ENCODE measurements around the gene EIF2B4. TPM values are rescaled to one million over a fixed set of nuclear protein-coding genes. Genes with fewer than 3 reads are reported as not detected.

Gene EIF2B4
- polyA plus RNA-seq, 3 donors: 29.5 to 42.3 (median 39.3) TPM

DNA sequence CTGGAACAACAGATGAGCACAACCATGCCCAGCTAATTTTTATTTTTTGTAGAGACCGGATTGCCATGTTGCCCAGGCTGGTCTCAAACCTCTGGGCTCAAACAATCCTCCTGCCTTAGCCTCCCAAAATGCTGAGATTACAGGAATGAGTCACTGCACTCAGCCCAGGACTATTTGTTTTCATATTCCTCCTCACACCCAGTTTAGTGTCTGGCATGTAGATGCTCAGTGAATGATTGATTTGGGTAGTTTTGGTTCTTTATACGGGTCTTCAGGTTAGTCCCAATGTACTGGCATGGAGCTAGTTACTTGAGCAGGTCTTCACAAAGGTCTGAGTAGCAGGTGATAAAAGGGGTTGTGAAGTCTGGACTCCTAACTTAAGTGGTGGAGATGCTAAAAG is 6.2 kb downstream of the EIF2B4 start:
- Histone ChIP-seq H3K79me2 (ENCODE audit: insufficient read depth, low read length) (peaks cover 8% of the 10 kb centered on the region), H3K4me1 (ENCODE audit: control insufficient read depth in 1 of 2, insufficient read depth in 2 of 2, low read length in 2 of 2) (peaks cover 2 to 4% of the 10 kb centered on the region in 2 donors), H3K9me3 (replicated peaks in 1 of 2; ENCODE audit: control insufficient read depth in 1 of 2, insufficient read depth in 1 of 2, low read length in 2 of 2) (no peaks in the 10 kb centered on the region), H3K27ac (ENCODE audit: low read depth in 1 of 2, low read length in 2 of 2) (no peak overlapping the region), H3K4me3 (replicated peaks in 1 of 3; ENCODE audit: low read depth in 2 of 3, low read length in 3 of 3) (no peak overlapping the region), H4K20me1 (ENCODE audit: insufficient read depth, low read length) (no peaks in the 10 kb centered on the region), H3K4me2 (replicated peaks; ENCODE audit: extremely low read depth, low read length, poor library complexity, severe bottlenecking) (no peak overlapping the region), H3K27me3 (ENCODE audit: control insufficient read depth in 2 of 2, insufficient read depth in 2 of 2, low read length in 2 of 2) (no peaks in the 10 kb centered on the region), H3K36me3 (replicated peaks in 1 of 2; ENCODE audit: control insufficient read depth in 1 of 2, insufficient read depth in 2 of 2, low read length in 2 of 2) (peaks cover 46 to 58% of the 10 kb centered on the region in 2 donors), H3K9ac (ENCODE audit: insufficient read depth, low read length, poor library complexity, severe bottlenecking) (no peak overlapping the region), H2AFZ (ENCODE audit: insufficient read depth, low read depth, low read length, poor library complexity, severe bottlenecking) (no peak overlapping the region)
- TF ChIP-seq, protein P1, sequence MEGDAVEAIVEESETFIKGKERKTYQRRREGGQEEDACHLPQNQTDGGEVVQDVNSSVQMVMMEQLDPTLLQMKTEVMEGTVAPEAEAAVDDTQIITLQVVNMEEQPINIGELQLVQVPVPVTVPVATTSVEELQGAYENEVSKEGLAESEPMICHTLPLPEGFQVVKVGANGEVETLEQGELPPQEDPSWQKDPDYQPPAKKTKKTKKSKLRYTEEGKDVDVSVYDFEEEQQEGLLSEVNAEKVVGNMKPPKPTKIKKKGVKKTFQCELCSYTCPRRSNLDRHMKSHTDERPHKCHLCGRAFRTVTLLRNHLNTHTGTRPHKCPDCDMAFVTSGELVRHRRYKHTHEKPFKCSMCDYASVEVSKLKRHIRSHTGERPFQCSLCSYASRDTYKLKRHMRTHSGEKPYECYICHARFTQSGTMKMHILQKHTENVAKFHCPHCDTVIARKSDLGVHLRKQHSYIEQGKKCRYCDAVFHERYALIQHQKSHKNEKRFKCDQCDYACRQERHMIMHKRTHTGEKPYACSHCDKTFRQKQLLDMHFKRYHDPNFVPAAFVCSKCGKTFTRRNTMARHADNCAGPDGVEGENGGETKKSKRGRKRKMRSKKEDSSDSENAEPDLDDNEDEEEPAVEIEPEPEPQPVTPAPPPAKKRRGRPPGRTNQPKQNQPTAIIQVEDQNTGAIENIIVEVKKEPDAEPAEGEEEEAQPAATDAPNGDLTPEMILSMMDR (IDR thresholded peaks at IDR 0.05): no peak
- Mint-ChIP-seq H3K4me3 (no peak overlapping the region), H3K9me3 (no peaks in the 10 kb centered on the region), H3K4me1 (peaks cover 5% of the 10 kb centered on the region), H3K27ac (peak overlapping the region in 1 of 7 donors; percentile 46), H3K27me3 (ENCODE audit: low read depth in 3 of 3) (peaks cover 0 to 2% (median 0%) of the 10 kb centered on the region in 3 donors), H3K36me3 (peaks cover 45 to 57% of the 10 kb centered on the region in 2 donors)
- intact Hi-C loops (cut with micrococcal nuclease): no loop called here
- WGBS (ENCODE audit: insufficient coverage): 100% methylated on average over 2 of the region's 2 CpGs
- DNase-seq: no peak

DNA sequence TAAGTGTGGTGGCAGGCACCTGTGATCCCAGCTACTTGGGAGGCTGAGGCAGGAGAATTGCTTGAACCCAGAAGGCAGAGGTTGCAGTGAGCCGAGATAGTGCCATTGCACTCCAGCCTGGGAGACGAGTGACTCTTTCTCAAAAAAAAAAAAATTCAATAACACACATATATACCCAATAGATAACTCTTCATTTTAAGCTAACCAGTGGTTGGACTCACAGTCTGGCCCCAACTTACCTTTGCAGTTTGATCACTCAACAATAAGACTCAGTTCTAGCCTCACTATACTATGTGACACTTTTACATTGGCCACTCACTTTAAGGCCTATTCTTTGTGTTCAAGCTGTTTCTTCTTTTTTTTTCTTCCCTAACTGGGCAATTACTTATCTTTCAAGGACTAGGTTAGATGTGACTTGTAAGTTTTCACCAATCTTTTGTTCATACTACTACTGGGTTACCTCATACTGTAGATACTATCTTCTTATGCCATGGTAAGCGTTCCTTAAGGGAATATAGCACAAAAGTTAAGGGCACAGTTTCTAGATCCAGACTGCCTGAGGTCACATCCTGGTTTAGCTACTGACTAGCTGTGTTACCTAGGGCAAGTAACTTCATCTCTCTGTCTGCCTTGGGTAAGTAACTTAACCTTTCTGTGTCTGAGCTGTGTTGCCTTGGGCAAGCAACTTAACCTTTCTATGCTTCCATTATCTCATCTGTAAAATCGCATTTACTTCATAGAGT is 7.3 kb downstream of the EIF2B4 start:
- WGBS (ENCODE audit: insufficient coverage): 95% methylated on average over 3 of the region's 4 CpGs

More for the DNA sequence above, 7.3 kb downstream of the EIF2B4 start:
- H3K4me3 Mint-ChIP-seq: no peak overlapping the region
- Histone ChIP-seq H4K20me1 (ENCODE audit: insufficient read depth, low read length) (no peaks in the 10 kb centered on the region), H3K27me3 (ENCODE audit: control insufficient read depth in 2 of 2, insufficient read depth in 2 of 2, low read length in 2 of 2) (no peaks in the 10 kb centered on the region), H3K4me2 (replicated peaks; ENCODE audit: extremely low read depth, low read length, poor library complexity, severe bottlenecking) (no peak overlapping the region), H3K4me1 (ENCODE audit: control insufficient read depth in 1 of 2, insufficient read depth in 2 of 2, low read length in 2 of 2) (peaks cover 0 to 6% of the 10 kb centered on the region in 2 donors), H3K79me2 (ENCODE audit: insufficient read depth, low read length) (peaks cover 8% of the 10 kb centered on the region), H3K36me3 (replicated peaks in 1 of 2; ENCODE audit: control insufficient read depth in 1 of 2, insufficient read depth in 2 of 2, low read length in 2 of 2) (peaks cover 38 to 49% of the 10 kb centered on the region in 2 donors), H3K4me3 (replicated peaks in 1 of 3; ENCODE audit: low read depth in 2 of 3, low read length in 3 of 3) (no peak overlapping the region), H3K9ac (ENCODE audit: insufficient read depth, low read length, poor library complexity, severe bottlenecking) (no peak overlapping the region), H3K27ac (ENCODE audit: low read depth in 1 of 2, low read length in 2 of 2) (no peak overlapping the region), H3K9me3 (replicated peaks in 1 of 2; ENCODE audit: control insufficient read depth in 1 of 2, insufficient read depth in 1 of 2, low read length in 2 of 2) (no peaks in the 10 kb centered on the region), H2AFZ (ENCODE audit: insufficient read depth, low read depth, low read length, poor library complexity, severe bottlenecking) (no peak overlapping the region)
- H3K27me3 Mint-ChIP-seq (ENCODE audit: low read depth in 3 of 3): peaks cover 0 to 2% (median 0%) of the 10 kb centered on the region in 3 donors
- no peaks in the 10 kb centered on the region for H3K9me3 Mint-ChIP-seq
- H3K4me1 Mint-ChIP-seq: peaks cover 9% of the 10 kb centered on the region
- intact Hi-C loops (cut with micrococcal nuclease): no loop called here
- TF ChIP-seq, protein P1 (IDR thresholded peaks at IDR 0.05): no peak
- peaks cover 36 to 49% of the 10 kb centered on the region in 2 donors for H3K36me3 Mint-ChIP-seq
- no peak for DNase-seq
- peak overlapping the region in 2 of 7 donors; percentile 31 to 37 for H3K27ac Mint-ChIP-seq

Data from CD14-positive monocyte (primary cell).